DMS79 (cell line): ENCODE results near the gene MEGF6.

ENCODE experiments used
- DNase-seq: peaks from one replicate; lab custom pipeline; 2025; lab: John Stamatoyannopoulos, UW

The MEGF6 gene

DNA sequence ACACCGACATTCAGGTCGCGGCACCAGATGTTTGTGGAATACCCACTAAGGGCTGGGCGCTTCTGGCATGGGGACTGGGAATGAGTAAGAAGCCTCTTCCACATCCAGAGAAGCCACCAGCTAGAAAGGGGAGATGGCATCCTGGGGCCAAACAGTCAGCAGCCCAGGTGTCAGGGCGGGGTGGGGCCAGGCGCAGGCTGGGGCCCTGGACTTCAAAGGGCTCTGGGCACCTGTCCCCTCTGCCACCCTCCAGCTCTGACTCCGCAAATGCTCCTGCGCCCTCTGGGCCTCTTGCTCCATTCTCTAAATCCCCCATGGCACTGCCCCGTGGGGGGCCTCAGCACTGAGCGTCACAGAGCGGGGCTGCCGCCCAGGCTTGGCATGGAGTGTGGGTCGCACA is 70.4 kb downstream of the MEGF6 start:
- no peak for DNase-seq

DNA sequence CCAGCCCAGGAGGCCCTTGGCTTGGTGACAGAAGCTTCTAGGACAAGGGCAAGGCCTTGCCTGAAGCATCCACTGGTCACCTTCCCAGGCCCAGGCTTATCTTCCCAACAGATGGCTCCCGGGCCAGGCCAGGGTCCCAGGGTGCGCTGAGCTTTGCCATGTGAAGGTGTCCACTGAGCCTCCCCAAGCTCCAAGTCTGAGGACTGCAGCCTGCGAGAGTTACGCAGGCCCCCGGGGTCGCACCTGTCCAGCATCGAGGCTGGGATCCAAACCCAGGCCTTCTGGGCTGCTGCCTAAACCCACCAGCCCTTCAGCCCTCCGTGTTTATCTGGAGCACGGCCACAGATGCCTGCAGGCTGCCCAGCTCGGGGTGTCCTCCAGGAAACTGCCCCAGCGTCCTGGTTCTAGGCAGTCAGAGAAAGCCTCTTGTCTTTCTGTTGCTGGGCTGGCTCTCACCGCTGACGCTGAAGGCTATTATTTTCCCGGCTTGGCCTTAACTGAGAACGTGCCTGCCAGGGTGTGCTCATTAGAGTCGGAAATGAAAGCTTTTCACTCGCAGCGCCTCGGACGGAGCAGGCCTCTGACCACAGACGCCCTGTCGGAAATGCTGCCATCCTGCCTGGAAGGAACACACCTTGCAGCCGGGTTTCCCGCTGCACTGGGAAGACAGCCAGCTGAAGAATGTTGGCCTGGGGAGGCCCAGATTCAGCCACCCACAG is 71.4 kb downstream of the MEGF6 start:
- no peak for DNase-seq

DNA sequence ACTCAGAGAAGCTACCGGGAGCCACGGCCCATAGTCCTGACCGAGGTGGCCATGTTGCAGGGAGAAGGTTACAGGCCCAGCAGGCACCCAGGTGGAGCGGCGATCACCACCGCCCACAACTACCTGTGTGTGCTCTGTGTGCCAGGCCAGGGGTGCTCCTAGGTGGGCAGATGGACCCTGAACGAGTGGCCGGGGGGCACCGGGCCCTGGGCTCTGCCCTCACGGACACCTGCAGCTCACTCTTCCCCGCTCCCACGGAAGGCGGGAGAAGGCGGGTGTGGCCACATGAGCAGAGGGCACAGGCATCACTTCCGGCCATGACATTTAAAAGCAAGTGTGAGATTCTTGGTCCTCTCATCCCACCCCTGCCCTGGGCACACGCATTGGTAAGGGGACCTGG is 73.9 kb downstream of the MEGF6 start:
- no peak for DNase-seq

DNA sequence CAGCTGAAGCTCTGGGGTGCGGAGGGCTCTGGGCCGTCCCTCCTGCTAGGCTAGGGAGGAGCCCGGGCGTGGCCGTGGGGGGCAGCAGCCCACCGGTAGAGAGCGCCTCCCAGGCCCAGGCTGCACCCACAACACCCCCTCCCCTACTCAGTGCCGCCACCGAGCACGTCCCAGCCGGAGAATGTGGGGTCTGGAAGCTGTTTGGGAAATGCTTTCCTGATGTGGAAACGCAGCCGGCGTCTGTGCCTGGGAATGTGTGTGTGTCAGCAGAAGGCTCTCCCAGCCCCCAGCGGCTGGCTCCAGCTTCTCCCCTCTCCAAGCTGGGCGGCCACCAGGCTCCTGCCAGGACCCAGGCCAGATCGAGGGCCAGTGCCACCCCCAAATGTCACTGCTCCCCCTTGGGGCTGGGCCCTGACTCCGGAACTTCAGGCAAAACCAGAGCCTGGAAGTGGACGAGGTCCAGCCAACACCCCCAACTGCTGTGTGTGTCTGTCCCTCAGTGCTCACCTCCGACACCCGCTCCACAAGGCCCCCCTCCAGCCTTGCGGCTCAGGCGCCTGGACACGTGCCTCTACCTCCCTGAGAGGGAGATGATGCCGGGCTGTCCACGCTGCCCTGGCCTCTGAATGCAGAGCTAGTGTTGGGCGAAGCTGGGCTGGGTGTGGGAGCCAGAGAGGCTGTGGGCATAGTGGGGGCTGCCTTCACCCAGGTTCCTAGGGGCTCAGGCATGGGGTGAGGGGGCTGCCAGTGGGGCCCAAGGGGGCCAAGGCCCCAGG is 74.7 kb downstream of the MEGF6 start:
- DNase-seq = no peak

DNA sequence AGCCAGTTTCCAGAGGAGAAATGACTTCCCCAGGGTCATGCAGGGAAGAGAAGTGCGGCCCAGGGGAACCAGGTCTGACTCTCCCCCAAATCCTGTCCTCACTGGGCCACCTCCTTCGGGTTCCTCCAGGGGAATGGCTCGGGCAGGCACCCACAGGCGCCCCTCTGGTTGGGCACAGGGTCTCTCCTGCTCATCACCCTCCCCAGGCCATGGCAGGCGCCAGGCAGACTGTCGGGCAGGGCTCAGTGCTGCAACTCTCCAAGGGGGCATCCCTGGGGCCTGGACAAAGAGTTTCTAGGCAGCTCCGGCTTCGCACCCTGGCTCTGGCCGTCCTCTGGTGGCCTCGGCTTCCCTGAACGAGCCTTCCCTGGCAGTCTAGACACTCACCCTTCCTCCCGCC is 75.6 kb downstream of the MEGF6 start:
- DNase-seq = no peak

DNA sequence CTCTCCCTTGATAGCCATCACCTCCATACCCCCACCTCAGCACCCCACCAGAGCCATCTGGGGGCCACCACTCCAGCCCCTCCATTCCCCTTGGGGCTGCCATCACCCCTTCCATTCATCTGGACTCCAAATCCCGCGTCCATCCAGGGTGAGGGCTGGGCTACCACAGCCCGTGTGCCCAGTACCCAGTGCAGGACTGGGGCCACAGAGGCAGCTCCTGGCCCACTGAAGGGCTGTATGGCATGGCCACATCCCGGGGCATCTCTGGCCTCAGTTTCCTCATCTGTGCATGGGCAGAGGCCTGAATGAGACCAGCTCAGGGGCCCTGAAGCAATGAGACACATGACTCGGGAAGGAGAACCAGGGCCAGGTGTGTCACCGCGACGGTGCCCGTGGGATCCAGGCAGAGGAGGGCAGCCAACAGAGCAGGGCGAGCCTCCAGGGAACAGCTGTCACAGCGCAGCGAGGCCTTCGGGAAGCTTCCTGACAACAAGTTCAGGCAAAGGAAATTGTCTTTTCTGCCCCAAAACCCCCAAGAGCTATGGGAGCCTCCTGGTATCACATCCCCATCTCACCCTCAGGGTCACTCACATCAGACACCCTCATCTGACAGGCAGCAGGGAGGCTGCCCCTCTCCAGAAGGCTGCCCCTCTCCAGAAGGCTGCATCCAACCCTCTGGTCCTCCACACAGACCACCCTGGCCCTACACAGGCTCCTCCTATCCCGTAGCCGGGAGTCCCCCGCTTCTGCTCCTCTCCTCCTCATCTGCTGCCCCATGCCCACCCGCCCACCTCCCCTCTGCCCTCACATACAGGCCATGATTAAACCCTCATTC is 76.3 kb downstream of the MEGF6 start:
- no peak for DNase-seq

DNA sequence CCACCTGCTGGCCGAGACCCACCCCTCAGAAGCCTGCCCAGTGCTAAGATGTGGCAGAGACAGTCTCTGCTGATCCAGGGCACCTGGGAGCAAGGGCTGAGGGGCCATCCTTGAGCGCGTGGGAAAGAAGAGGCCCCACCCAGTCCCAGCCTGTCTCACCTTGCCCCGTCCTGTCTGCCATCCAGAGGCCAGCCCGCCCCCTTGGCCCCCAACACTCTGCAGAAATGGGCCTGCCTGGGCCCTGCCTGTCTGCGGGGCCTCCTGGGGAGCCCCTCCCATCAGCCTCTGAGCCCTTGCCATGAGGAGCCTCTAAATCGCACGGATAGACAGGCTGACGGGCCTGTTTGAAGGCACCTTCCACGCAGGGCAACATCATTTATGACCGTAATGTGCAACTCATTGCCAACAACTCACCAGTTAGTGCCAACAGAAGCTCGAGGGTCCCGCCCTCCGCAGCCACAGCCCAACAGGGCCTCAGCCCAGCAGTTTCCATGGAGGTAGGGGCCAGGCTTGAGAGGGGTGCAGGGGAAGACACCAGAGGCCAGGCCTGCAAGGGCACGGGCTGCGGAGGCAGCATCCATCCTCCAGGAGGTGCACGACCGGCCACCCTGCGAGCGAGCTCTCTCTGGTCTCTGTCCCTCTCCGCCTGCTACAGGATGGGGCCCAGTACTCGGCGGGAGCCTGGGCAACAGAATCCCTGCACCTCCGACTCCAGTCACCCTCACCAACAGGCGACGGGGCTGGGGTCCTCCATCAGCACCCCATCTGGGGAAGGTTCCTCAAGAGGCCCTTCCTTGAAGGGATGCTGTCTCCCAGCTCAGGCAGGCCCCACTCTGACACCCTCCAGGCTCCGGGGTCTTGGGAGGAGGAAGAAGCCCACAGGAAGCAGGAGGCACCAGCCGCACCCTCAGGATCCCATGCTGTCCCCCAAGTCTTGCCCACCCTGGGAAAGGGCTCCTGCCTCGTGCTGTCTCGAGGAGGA is 78.0 kb downstream of the MEGF6 start:
- DNase-seq = no peak

DNA sequence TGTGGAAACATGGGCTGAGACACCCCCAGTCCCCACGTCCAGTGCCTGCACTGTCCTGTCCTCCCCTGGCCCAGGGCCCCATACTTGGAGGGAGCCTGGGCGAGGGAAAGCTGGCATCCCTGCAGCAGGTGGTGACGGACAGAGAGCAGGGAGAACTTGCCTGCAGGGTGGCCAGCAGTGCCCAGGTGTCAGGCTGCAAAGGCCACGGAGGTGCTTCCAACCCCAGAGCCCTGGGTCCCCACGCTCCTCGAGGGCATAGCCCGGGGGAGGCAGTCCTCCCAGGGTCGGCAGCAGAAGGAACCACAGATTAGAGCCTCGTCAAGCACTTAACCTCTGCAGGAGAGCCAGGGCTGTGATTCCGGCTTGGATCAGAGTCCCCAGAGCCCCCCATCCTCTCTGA is 79.4 kb downstream of the MEGF6 start:
- DNase-seq = no peak

DNA sequence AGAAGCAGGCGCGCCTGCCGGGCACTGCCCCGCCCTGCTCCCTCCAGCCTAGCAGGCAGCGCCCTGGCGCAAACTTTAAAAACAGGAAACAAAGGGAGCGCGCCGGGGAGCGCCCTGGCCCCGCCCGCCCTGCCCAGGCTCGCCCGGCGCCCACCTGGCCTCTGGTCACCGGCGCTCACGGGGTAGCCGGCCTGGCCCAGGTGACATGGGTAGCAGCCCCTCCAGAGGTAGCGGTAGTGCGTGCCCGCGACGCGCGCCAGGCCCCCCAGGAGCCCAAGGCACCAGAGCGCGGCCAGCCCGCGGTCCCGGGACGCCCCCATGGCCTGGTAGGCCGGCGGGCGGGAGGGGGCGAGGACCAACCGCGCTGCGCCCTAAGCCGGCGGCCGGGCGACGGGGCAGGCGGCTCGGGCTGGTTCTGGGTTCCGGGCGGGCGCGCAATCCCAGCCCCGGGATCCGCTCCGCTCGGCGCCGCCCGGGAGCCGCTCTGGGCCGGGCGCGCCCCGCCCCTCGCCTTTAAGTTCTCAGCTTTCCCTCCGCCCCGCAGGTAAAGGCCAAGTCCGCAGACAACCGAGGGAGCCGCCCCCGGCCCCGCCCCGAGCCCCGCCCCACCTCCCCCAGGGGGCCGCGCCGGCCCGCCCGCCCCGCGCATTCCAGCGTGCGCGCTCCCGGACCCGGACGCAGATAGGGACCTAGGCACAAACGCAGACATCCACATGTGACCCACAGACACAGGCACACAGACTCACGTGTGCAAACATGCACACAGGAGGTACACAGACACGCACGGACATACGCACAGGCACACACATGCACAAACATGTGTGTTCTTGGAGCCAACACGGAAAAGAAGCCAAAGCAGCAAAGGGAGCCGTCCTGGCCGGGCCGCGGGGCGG is 80.1 kb downstream of the MEGF6 start:
- DNase-seq = peak; percentile 60

DNA sequence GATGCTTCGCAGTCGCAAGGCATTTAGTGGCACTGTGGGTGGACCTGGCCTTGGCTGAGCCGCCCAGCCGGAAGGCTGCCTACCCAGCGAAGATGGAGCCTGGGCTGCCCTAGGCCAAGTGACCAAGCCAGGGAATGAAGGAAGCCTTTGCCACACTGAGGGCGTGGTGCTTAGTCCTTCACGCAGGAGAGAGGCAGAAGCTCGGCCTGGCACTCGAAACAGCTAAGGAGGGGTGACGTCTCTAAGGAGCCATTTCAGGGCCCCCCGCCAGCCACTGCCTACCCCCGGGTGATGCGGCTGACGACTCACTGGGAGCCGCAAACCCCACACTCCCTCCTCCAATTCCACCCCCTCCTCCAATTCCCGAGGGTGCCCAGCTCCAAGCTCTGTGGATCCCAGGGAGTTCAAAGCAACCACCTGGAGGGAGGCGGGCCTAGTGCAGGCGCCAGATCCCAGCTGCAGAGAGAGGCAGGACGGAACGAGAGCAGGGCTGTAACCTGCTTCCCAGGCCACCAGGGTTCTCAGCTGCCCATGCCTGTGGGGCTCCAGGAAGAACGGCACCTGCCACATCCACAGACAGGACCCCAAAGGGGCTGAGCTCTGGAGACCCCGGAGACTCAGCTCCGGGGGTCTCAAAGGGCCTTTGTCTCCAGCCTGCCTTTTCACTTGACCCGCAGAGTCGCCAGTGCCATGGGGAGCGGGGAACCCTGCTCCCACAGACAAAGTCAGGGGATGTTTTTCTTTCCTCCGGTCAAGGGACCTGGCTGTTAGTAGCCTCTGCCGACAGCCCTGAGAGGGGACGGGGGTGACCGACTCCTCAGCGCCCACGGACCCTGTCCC is 81.0 kb downstream of the MEGF6 start:
- peak; percentile 86 for DNase-seq

DNA sequence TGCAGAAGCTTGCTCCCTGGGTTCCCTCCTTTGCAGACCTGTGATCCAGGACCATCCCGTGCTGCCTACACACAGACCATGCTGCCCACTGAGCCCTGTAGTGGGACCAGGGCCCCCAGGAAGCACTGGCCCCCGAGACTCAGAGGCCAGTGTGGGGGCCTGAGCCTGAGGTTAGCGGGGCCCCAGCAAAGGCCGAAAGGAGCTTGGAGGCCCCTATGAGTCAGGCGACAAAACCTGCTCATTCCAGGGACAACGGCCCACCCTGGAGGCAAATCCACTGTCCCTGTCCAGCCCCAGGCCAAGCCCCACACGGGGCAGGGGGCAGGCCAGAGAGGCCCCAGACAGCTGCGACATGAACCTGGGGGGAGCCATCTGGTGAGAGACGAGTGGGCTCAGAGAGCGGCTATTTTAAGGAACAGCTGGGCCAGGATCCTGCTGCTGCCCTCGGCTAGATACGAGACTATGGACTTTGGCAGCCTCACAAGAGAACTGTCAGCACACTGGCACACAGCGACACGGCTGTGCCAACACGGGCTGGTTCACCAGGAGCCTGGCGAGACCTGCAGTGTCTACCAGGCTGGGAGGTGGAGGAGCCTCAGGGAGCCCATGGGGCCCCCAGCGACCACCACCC is 82.1 kb downstream of the MEGF6 start:
- no peak for DNase-seq

DNA sequence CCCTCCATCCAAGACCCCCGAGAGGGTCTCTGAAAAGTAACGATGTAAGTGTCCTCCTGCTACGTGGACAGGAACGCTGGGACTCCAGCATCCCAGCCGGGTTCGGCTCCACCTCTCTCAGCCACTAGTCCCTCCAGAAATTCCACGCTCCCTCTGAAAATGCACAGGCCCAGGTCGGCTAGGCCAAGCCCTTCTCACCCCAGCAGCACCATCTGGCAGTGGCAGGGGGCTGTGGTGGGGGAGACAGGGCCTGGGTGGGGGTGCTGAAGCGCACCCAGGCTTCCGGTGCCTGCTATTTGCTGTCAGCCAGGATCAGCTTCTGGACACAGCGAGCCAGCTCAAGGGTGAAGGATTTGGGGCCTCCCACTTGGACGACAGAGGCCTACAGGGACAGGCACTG is 83.5 kb downstream of the MEGF6 start:
- no peak for DNase-seq

DNA sequence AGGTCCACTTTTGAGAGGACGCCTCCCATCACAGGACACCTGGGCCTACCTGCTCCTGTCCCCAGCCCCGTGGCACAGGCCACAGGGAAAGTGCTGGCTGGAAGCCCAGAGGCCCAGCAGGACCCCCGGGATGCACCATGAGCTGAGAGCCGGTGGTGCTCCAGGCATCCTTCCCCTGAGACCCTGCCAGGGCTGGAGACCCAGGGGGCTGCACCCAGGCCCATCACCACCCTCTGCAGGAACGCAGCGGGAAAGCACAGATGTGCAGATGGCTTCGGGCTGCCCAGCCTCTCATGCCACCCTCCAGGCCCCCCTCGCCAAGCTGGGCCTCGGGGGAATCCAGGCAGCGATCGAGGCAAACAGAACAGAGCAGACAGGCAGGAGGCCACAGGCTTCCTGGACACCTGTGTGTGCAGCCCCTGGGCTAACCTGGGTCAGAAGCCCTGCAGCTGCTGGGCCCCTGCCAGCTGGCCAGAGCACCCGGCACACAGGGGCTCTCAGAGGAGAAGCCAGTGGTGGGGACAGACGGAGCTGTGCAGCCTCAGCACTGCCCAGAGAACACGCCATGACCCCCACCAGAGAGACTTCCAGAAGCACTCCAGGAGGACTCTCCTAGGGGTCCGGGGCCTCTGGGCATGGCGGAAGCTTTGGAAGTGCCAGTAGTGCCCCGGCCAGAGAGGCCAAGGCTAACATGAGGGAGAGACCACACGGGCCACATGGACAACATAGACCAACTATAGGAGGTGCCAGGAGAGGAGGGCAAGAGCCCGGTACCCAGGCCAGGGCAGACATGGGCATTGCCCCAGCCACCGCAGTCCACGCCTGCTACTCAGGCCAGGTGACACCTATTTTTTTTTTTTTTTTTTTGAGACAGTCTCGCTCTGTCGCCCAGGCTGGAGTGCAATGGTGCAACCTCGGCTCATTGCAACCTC is 85.5 kb downstream of the MEGF6 start:
- no peak for DNase-seq

DNA sequence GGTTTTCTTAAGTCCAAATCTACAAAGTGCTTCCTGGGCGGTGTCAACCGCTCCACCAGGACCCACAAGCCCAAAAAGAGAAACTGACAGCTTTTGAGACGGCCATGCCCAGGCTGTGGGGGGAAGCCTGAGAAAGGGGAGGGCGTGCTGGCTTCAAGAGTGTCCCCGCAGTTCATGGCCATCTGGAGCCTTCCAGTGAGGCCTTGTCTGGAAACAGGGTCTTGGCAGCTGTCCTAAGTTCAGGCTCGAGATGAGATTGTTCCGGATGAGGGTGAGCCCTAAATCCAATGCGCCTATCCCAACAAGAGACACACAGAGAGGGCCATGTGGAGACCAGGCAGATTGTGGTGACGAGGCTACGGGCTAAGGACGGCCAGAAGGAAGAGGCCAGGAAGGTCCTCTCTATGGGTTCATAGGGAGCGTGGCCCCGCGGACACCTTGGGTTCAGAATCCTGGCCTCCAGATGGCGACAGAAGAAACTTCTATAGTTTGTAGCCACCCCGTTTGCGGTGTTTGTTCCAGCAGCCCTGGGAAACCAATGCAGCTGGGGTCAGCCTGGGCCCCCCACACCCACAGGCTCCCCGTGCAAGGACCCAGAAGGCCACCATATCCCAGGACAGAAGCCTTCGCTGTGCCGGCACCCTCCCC is 86.6 kb downstream of the MEGF6 start:
- DNase-seq = no peak

DNA sequence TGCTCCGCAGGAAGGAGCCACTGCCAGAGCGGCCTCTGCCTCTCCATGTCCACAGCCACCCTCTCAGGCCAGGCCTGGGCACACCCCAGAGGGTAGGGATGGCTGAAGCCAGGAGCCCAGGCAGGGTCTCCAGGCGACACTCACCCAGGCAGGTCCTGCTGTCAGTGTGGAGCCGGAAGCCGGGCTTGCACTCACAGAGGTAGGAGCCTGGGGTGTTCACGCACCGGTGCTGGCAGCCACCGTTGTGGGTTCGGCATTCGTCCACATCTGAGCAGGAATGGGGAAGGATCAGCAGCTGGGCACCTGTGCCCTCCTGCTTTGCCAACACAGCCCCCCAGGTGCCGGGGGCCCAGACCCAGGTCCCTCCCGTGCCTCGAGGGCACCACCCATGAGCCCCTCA is 87.3 kb downstream of the MEGF6 start:
- no peak for DNase-seq

DNA sequence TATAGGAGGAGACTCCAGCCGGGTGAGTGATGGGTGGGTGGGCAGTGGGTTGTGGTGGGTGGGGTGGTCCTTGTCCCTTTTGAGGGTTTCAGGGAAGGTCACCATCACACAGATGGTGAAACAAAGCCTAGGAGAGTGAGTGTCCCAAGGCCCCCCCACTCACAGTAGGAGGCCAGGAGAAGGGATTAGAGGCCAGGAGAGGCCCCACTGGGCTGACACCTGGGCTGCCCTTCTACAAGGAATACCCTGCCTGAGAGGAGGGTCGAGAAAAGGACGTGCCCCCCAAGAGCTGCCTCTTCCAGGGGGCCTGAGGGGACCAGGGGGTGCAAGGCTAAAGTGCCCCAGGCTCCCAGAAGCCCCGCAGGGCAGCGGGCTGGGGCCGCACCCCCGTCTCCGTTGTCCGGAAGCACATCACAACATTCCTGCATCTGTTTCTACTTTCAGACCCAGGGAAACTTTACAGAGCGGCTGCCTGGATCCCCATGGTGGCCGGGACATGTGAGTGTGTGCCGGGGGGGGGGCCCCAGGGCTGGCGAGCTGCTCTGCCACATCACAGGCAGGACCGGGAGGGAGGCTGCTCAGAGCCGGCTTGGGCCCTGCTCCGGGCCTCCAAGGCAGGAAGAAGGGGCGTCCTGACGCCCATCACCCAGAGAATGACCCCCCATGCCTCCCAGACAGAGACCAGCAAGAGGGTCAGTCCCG is 88.6 kb downstream of the MEGF6 start:
- no peak for DNase-seq

DNA sequence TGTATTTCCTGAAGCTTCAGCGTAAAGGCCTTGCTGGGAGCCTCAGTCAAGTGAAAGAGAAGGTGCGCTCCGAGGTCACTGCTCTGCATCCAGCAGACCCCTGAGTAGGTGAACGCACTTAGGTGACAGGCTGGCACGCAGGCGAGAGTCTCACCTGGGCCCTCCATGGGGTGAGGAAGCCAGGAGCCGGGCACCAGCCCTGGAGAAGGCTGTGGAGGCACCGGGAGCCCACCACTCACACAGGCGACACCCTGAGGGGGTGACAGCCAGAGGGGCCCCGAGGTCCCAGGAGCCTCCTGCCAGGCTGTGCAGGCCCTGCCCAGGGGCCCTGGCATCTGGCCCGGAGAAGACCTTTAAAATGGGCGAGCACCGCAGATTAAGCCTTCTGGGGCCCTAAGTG is 89.2 kb downstream of the MEGF6 start:
- no peak for DNase-seq
